ENCODE results near the gene TMEM19. TPM values are rescaled to one million over a fixed set of nuclear protein-coding genes. Genes with fewer than 3 reads are reported as not detected.

Gene TMEM19
- total RNA-seq, 1 donor from 2014 or later = 11.0 TPM

DNA sequence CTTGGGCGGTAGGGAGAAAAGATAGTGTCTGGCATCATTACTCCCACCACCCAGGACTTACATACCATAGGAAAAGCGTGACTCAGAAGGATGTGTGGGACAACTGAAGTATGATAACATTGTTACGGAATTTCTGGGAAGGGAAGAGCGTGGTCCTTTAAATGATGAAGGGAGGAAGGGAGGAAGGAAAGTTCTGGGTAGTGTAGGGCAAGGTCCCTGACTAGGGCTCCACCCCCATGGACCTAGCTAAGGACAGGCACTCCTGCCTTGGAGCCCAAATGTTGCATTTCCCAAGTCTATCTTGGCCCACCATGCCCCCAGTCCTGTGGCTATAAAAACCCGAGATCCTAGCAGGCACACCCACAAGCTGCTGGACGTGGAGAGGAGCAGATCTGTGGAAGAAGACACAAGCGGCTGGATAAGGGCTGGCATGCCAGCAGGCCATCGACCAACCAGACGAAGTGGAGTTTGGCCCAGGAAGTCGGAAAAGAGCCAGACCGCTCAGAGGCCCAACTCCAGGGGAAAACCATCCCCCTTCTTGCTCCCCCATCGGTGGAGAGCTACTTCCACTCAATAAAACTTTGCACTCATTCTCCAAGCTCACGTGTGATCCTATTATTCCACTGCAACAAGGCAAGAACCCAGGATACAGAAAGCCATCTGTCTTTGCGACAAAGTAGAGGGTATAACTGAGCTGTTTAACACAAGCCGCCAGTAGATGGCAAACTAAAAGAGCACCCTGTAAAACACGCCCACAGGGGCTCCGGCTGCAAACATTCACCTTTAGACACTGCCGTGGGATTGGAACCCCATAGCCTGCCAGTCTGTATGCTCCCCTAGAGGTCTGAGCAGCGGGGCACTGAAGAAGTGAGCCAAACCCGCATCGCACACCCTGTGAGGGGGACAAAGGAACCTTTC, 45.8 kb downstream of the TMEM19 start:
- intact Hi-C loops (cut with micrococcal nuclease) = no loop called here
- no peak for DNase-seq (ENCODE audit: low spot score)

DNA sequence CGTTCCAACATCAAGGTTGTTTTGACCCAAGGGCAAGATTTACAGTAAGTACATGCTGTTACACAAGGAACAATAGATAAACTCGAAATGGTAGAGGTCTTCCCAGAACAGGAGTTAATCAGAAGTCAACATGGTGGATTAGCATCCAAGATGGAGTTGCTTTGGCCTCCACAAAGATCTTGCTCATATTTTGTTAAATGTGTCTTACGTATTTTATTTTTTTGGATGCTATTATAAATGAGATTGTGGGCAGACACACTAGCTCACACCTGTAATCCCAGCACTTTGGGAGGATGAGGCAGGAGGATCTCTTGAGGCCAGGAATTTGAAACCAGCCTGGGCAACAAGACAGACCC, 46.5 kb downstream of the TMEM19 start:
- Mint-ChIP-seq H3K4me3 (ENCODE audit: low read depth) (no peak overlapping the region), H3K27ac (no peak overlapping the region), H3K4me1 (ENCODE audit: low read depth) (no peaks in the 10 kb centered on the region), H3K9me3 (no peaks in the 10 kb centered on the region), H3K27me3 (ENCODE audit: low read depth) (peaks cover 3% of the 10 kb centered on the region), H3K36me3 (ENCODE audit: low read depth) (no peaks in the 10 kb centered on the region)
- DNase-seq (ENCODE audit: low spot score) = no peak
- intact Hi-C loops (cut with micrococcal nuclease) = no loop called here

More for the DNA sequence above, 45.8 kb downstream of the TMEM19 start:
- Mint-ChIP-seq H3K27me3 (ENCODE audit: low read depth) (peaks cover 3% of the 10 kb centered on the region), H3K27ac (no peak overlapping the region), H3K36me3 (ENCODE audit: low read depth) (no peaks in the 10 kb centered on the region), H3K4me3 (ENCODE audit: low read depth) (no peak overlapping the region), H3K9me3 (no peaks in the 10 kb centered on the region), H3K4me1 (ENCODE audit: low read depth) (no peaks in the 10 kb centered on the region)

DNA sequence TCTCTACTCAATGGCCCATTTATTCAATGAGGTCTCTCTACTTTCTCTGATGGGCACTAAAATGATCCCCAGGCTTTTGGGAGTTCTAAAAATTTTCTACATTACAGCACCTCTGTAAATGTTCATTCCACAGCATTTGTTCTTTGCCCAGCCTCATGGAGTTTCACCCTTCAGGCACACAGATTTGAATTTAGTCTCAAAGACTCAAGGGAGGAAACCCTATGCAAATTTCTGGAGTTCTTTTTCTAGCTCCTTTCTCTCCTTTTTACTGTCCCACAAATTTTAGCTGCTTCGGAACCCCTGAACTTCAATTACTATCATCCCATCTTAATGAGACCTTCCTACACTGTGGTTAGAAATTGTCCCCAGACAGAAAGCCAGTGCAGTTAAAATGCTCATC, 51.3 kb downstream of the TMEM19 start:
- Mint-ChIP-seq H3K9me3 (no peaks in the 10 kb centered on the region), H3K4me1 (ENCODE audit: low read depth) (no peaks in the 10 kb centered on the region), H3K36me3 (ENCODE audit: low read depth) (no peaks in the 10 kb centered on the region)

DNA sequence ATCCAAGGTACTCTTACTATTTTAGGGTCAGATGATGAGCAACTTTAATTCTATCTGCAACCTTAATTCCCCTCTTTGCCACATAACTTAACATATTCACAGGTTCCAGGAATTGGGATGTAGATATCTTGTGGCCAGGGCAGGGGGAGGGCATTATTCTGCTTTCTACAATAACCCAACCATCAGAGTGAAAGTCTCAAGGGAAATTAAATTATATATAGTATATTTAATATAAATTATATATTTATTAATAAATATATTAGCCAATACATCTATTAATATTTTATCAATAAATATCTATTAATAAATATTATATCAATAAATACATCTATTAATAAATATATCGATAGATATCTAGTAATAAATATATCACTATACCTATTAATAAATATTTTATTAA, 57.1 kb downstream of the TMEM19 start:
- H3K4me1 Mint-ChIP-seq (ENCODE audit: low read depth) = peaks cover 2% of the 10 kb centered on the region
- intact Hi-C loops (cut with micrococcal nuclease) = no loop called here
- peaks cover 9% of the 10 kb centered on the region for H3K27me3 Mint-ChIP-seq (ENCODE audit: low read depth)
- no peak overlapping the region for H3K4me3 Mint-ChIP-seq (ENCODE audit: low read depth)
- no peaks in the 10 kb centered on the region for H3K9me3 Mint-ChIP-seq
- H3K27ac Mint-ChIP-seq = no peak overlapping the region
- H3K36me3 Mint-ChIP-seq (ENCODE audit: low read depth) = no peaks in the 10 kb centered on the region
- DNase-seq (ENCODE audit: low spot score) = no peak

More for the DNA sequence above, 51.3 kb downstream of the TMEM19 start:
- DNase-seq (ENCODE audit: low spot score) = no peak
- H3K27ac Mint-ChIP-seq = no peak overlapping the region
- H3K27me3 Mint-ChIP-seq (ENCODE audit: low read depth) = peaks cover 5% of the 10 kb centered on the region
- no peak overlapping the region for H3K4me3 Mint-ChIP-seq (ENCODE audit: low read depth)
- intact Hi-C loops (cut with micrococcal nuclease) = no loop called here

DNA sequence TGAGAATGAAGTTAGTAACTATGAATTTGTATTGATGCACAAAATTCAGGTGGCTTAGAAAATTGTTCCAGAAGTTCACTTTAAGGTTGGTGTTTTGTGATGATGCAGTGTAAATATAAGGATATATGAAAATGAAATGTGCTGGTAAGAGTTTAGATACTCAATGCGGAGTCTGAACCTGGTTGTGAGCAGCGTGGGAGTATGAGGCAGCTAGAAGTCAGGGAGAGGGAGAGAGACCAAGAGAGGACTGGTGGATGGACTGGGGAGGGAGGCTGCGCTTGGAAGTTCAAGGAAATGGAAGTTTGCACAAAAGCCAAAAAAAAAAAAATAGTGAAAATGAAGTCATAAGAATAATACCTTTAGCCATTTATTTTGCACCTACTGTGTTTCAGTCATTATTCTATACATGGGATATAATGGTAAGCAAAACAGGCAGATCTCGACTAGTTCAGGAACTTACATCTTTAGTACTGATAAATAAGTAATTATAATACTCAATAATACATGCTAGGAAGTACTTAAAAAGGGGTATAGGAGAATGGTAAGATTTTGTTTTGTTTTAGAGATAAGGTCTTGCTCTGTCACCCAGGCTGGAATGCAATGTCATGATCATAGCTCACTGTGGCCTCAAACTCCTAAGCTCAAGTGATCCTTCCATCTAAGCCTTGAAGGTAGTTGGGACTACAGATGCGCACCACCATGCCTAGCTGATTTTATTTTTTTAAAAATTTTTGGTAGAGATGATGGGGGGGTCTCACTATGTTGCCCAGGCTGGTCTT, 58.8 kb downstream of the TMEM19 start:
- no peak overlapping the region for H3K27ac Mint-ChIP-seq
- peaks cover 19% of the 10 kb centered on the region for H3K27me3 Mint-ChIP-seq (ENCODE audit: low read depth)
- no peak for DNase-seq (ENCODE audit: low spot score)
- H3K4me3 Mint-ChIP-seq (ENCODE audit: low read depth) = no peak overlapping the region
- no peaks in the 10 kb centered on the region for H3K36me3 Mint-ChIP-seq (ENCODE audit: low read depth)
- H3K9me3 Mint-ChIP-seq = no peaks in the 10 kb centered on the region
- H3K4me1 Mint-ChIP-seq (ENCODE audit: low read depth) = peaks cover 2% of the 10 kb centered on the region
- intact Hi-C loops (cut with micrococcal nuclease) = loop anchor here (5.0 kb wide), 1 partner anchor 107 kb away; no protein-coding TSS in a partner anchor

DNA sequence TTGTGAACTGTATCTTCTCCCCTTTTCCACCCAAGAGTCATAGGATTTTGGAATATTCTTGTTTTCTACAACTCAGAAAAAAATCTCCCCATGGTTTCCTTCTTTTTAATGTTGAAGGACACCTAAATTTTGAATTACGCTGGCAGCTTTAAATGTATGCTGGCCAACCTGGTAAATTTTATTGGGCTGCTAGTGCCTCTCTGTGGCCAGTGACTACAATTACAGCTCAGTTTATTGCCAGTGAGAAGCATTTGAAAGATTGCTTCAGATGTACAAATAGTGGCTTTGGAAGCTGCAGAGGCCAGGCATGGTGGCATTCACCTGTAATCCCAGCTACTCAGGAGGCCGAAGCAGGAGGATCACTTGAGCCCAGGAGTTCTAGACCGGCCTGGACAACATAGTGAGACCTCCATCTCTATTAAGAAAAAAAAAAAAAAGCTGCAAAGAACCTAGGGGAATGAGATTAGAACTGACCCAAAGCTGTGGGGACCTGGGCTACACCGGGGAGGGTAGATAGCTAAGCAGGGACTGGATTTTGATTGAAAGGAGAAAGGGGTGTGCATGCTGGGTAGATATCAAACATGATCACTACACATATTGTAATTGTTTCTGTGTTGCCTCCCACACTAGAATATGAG, 61.2 kb downstream of the TMEM19 start:
- peak; percentile 26 for DNase-seq (ENCODE audit: low spot score)
- Mint-ChIP-seq H3K27me3 (ENCODE audit: low read depth) (peaks cover 39% of the 10 kb centered on the region), H3K9me3 (no peaks in the 10 kb centered on the region), H3K27ac (no peak overlapping the region), H3K4me1 (ENCODE audit: low read depth) (peaks cover 2% of the 10 kb centered on the region), H3K36me3 (ENCODE audit: low read depth) (no peaks in the 10 kb centered on the region), H3K4me3 (ENCODE audit: low read depth) (no peak overlapping the region)
- intact Hi-C loops (cut with micrococcal nuclease) = loop anchor here (1.0 to 5.0 kb wide), 3 partner anchors 83 to 332 kb away; partner anchors contain the start of gene THAP2

DNA sequence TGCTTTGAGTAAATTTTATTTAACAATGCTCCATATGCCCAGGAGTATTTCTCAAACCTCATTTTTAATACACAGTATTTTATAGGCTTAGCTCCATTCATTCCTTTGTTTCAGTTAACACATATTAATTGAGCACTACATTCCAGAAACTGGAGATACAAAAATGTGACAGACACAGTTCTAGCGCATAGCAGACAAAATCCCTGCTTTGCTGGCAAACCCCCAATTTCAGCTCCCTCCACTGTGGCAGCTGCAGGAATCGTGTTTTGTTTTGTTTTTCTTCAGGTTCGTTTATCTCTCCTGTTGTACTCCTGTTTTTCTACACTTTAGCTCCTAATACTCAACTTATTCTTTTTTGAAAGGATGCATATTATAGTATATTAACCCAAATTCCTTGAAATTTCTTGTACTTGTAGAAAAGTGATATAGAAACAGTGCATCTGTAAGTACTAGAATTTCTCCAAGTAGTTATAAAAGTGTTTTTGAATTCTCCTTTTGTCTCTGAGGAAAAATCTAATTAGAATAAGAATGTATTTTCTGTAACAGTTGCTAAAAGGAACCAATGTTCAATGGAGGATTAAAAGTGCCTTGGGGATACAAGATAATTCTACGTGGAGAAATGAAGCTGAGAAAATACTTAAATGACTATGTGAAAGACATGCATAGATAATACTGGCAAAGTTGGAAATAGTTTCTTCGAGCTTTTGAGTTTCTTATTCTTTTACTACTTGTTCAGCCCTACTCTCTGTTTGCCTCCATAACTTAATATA, 62.4 kb downstream of the TMEM19 start:
- Mint-ChIP-seq H3K36me3 (ENCODE audit: low read depth) (no peaks in the 10 kb centered on the region), H3K4me3 (ENCODE audit: low read depth) (no peak overlapping the region), H3K9me3 (no peaks in the 10 kb centered on the region), H3K27ac (no peak overlapping the region), H3K4me1 (ENCODE audit: low read depth) (peaks cover 2% of the 10 kb centered on the region), H3K27me3 (ENCODE audit: low read depth) (peaks cover 40% of the 10 kb centered on the region)
- DNase-seq (ENCODE audit: low spot score) = no peak
- intact Hi-C loops (cut with micrococcal nuclease) = loop anchor here (5.0 kb wide), 1 partner anchor 111 kb away; no protein-coding TSS in a partner anchor

DNA sequence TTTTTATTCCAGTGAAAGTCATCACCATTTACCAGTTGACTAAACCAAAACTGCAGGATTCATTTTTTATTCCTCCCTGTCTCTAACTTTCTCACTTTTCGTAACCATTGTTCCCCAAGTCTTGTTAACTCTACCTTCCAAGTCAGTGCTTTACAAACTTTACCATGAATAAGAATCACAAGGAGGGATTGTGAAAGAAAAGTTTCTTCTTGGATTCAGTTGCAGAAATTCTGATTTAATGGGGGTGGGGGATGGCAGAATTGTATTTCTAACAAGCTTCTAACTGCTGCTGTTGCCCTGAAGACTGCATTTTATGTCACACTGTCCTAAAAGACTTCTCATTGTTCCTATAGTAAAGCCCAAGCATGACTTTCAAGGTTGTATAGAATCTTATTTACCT, 63.8 kb downstream of the TMEM19 start:
- H3K27me3 Mint-ChIP-seq (ENCODE audit: low read depth) = peaks cover 40% of the 10 kb centered on the region
- intact Hi-C loops (cut with micrococcal nuclease) = loop anchor here (5.0 kb wide), 1 partner anchor 112 kb away; no protein-coding TSS in a partner anchor
- H3K27ac Mint-ChIP-seq = no peak overlapping the region
- no peak for DNase-seq (ENCODE audit: low spot score)
- H3K4me1 Mint-ChIP-seq (ENCODE audit: low read depth) = peaks cover 9% of the 10 kb centered on the region
- H3K4me3 Mint-ChIP-seq (ENCODE audit: low read depth) = no peak overlapping the region
- H3K9me3 Mint-ChIP-seq = no peaks in the 10 kb centered on the region
- no peaks in the 10 kb centered on the region for H3K36me3 Mint-ChIP-seq (ENCODE audit: low read depth)

DNA sequence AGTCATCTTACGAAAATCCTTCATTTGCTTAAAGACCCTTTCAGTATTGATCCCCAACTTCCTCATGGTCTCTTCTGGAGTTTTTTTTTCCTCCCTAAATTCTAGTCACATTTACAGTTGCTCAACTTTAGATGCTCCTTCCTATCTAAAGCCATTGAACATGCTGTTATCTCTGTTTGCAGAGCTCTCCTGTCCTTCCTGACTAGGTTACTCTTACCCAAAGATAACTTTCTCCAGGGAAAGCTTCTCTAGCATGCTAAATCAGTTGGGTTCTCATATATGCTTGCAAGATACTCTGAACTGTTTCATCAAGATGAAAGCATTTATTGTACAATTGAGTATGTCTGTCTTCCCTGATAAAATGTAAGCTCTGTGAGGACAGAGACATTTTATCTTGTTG, 67.0 kb downstream of the TMEM19 start:
- Mint-ChIP-seq H3K36me3 (ENCODE audit: low read depth) (peaks cover 24% of the 10 kb centered on the region), H3K27ac (no peak overlapping the region), H3K4me1 (ENCODE audit: low read depth) (peaks cover 22% of the 10 kb centered on the region), H3K9me3 (no peaks in the 10 kb centered on the region), H3K27me3 (ENCODE audit: low read depth) (peaks cover 35% of the 10 kb centered on the region), H3K4me3 (ENCODE audit: low read depth) (no peak overlapping the region)
- no peak for DNase-seq (ENCODE audit: low spot score)
- intact Hi-C loops (cut with micrococcal nuclease) = no loop called here

Other genes starting within 250 kb of the TMEM19 start
- not detected in 2 replicates for gene LGR5, start 246.3 kb upstream of the TMEM19 start, total RNA-seq
- gene ZFC3H1, start 22.2 kb upstream of the TMEM19 start, total RNA-seq = 70.4 and 72.5 TPM in 2 replicates
- gene THAP2, start 21.8 kb upstream of the TMEM19 start, total RNA-seq = 9.0 and 12.1 TPM in 2 replicates
- 95.4 and 96.1 TPM in 2 replicates for gene RAB21, start 68.8 kb downstream of the TMEM19 start, total RNA-seq
- gene TBC1D15, start 153.7 kb downstream of the TMEM19 start, total RNA-seq = 38.2 and 44.8 TPM in 2 replicates

All from activated T-helper 2 cell treated with anti-CD3 and anti-CD28 coated beads, Interferon-gamma antibody, Interleukin-2, Interleukin-4, amounts not matched to agents 10 μg/mL and 5 μg/mL and 100 μg/mL, durations not matched to agents 14 hours and 24 hours and 36 hours (primary cell).